ENCODE results near the gene UTS2R.

Gene UTS2R

GRCh38 chr17:82388223-82388921, 16.8 kb downstream of the UTS2R start:
- no peak overlapping the region for H3K9ac ChIP-seq (ENCODE audit: low read length)
- no peaks in the 10 kb centered on the region for H4K20me1 ChIP-seq (ENCODE audit: insufficient read depth, low read length)
- no peak overlapping the region for H3K4me2 ChIP-seq (ENCODE audit: low read length)
- no peaks in the 10 kb centered on the region for H3K27me3 ChIP-seq (ENCODE audit: low read depth, low read length)
- no peaks in the 10 kb centered on the region for H3K79me2 ChIP-seq (ENCODE audit: low read length)
- H3K27ac ChIP-seq (ENCODE audit: low read length): no peak overlapping the region
- TF ChIP-seq EZH2phosphoT487 (IDR thresholded peaks at IDR 0.05; ENCODE audit: low read depth) (no peak), CTCF (IDR thresholded peaks at IDR 0.05; ENCODE audit: low read depth, low read length) (no peak)
- no peaks in the 10 kb centered on the region for H3K9me3 ChIP-seq (ENCODE audit: insufficient read depth, low read length)
- H3K36me3 ChIP-seq (replicated peaks; ENCODE audit: low read depth, low read length): no peaks in the 10 kb centered on the region
- H3K4me3 ChIP-seq (ENCODE audit: low read length): no peak overlapping the region
- H3K4me1 ChIP-seq (ENCODE audit: low read length): no peaks in the 10 kb centered on the region
- no peak overlapping the region for H2AFZ ChIP-seq (ENCODE audit: low read depth, low read length)

- H3K27me3 ChIP-seq (ENCODE audit: low read depth, low read length): no peaks in the 10 kb centered on the region
- H3K4me2 ChIP-seq (ENCODE audit: low read length): no peak overlapping the region
- TF ChIP-seq CTCF (IDR thresholded peaks at IDR 0.05; ENCODE audit: low read depth, low read length) (no peak), EZH2phosphoT487 (IDR thresholded peaks at IDR 0.05; ENCODE audit: low read depth) (no peak)
- H3K27ac ChIP-seq (ENCODE audit: low read length): no peak overlapping the region
- no peak overlapping the region for H2AFZ ChIP-seq (ENCODE audit: low read depth, low read length)
- H3K9ac ChIP-seq (ENCODE audit: low read length): no peak overlapping the region
- no peaks in the 10 kb centered on the region for H3K4me1 ChIP-seq (ENCODE audit: low read length)
- H3K4me3 ChIP-seq (ENCODE audit: low read length): no peak overlapping the region
- no peaks in the 10 kb centered on the region for H3K79me2 ChIP-seq (ENCODE audit: low read length)
- no peaks in the 10 kb centered on the region for H4K20me1 ChIP-seq (ENCODE audit: insufficient read depth, low read length)
- H3K9me3 ChIP-seq (ENCODE audit: insufficient read depth, low read length): no peaks in the 10 kb centered on the region
- H3K36me3 ChIP-seq (replicated peaks; ENCODE audit: low read depth, low read length): no peaks in the 10 kb centered on the region
Measured at GRCh38 chr17:82388922-82389283, 17.3 kb downstream of the UTS2R start.

- TF ChIP-seq EZH2phosphoT487 (IDR thresholded peaks at IDR 0.05; ENCODE audit: low read depth) (no peak), CTCF (IDR thresholded peaks at IDR 0.05; ENCODE audit: low read depth, low read length) (no peak)
Measured at GRCh38 chr17:82389379-82389778, 17.8 kb downstream of the UTS2R start.

GRCh38 chr17:82390015-82390859, 18.7 kb downstream of the UTS2R start:
- no peaks in the 10 kb centered on the region for H3K9me3 ChIP-seq (ENCODE audit: insufficient read depth, low read length)
- H3K4me2 ChIP-seq (ENCODE audit: low read length): no peak overlapping the region
- H3K27me3 ChIP-seq (ENCODE audit: low read depth, low read length): no peaks in the 10 kb centered on the region
- no peak overlapping the region for H3K27ac ChIP-seq (ENCODE audit: low read length)
- no peak overlapping the region for H3K9ac ChIP-seq (ENCODE audit: low read length)
- no peak for TF ChIP-seq EZH2phosphoT487 (IDR thresholded peaks at IDR 0.05; ENCODE audit: low read depth)
- no peak for TF ChIP-seq CTCF (IDR thresholded peaks at IDR 0.05; ENCODE audit: low read depth, low read length)
- H2AFZ ChIP-seq (ENCODE audit: low read depth, low read length): no peak overlapping the region
- no peaks in the 10 kb centered on the region for H3K36me3 ChIP-seq (replicated peaks; ENCODE audit: low read depth, low read length)
- no peaks in the 10 kb centered on the region for H3K4me1 ChIP-seq (ENCODE audit: low read length)
- no peak overlapping the region for H3K4me3 ChIP-seq (ENCODE audit: low read length)
- no peaks in the 10 kb centered on the region for H4K20me1 ChIP-seq (ENCODE audit: insufficient read depth, low read length)
- H3K79me2 ChIP-seq (ENCODE audit: low read length): no peaks in the 10 kb centered on the region

More at GRCh38 chr17:82389379-82389778, 17.8 kb downstream of the UTS2R start:
- Histone ChIP-seq H3K36me3 (replicated peaks; ENCODE audit: low read depth, low read length) (no peaks in the 10 kb centered on the region), H4K20me1 (ENCODE audit: insufficient read depth, low read length) (no peaks in the 10 kb centered on the region), H3K79me2 (ENCODE audit: low read length) (no peaks in the 10 kb centered on the region), H2AFZ (ENCODE audit: low read depth, low read length) (no peak overlapping the region), H3K27ac (ENCODE audit: low read length) (no peak overlapping the region), H3K9me3 (ENCODE audit: insufficient read depth, low read length) (no peaks in the 10 kb centered on the region), H3K27me3 (ENCODE audit: low read depth, low read length) (no peaks in the 10 kb centered on the region), H3K4me2 (ENCODE audit: low read length) (no peak overlapping the region), H3K4me3 (ENCODE audit: low read length) (no peak overlapping the region), H3K9ac (ENCODE audit: low read length) (no peak overlapping the region), H3K4me1 (ENCODE audit: low read length) (no peaks in the 10 kb centered on the region)
